ENCODE measurements around the gene TMEM270.

DNA sequence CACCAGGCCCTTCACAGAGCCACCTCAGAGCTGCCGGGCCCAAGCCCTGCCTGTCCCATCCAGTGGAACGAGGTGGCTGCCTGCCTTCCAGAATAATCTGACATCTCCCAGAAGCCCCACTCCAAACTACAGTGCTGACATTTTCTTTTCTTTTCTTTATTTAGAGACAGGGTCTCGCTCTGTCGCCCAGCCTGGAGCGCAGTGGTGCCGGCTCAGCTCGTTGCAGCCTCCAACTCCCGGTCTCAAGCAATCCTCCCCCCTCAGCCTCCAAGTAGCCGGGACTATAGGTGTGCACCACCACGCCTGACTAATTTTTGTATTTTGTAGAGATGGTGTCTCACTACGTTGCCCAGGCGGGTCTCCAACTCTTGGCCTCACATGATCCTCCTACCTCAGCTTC is 346 bp downstream of the TMEM270 start:
- TF ChIP-seq, protein P1, sequence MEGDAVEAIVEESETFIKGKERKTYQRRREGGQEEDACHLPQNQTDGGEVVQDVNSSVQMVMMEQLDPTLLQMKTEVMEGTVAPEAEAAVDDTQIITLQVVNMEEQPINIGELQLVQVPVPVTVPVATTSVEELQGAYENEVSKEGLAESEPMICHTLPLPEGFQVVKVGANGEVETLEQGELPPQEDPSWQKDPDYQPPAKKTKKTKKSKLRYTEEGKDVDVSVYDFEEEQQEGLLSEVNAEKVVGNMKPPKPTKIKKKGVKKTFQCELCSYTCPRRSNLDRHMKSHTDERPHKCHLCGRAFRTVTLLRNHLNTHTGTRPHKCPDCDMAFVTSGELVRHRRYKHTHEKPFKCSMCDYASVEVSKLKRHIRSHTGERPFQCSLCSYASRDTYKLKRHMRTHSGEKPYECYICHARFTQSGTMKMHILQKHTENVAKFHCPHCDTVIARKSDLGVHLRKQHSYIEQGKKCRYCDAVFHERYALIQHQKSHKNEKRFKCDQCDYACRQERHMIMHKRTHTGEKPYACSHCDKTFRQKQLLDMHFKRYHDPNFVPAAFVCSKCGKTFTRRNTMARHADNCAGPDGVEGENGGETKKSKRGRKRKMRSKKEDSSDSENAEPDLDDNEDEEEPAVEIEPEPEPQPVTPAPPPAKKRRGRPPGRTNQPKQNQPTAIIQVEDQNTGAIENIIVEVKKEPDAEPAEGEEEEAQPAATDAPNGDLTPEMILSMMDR (IDR thresholded peaks at IDR 0.05): no peak
- TF ChIP-seq POLR2A (IDR thresholded peaks at IDR 0.05; ENCODE audit: low read length): no peak
- no peak for TF ChIP-seq CHD2 (IDR thresholded peaks at IDR 0.05; ENCODE audit: low read length, partially characterized antibody)
- no peak for TF ChIP-seq HOXB5 (CRISPR knock-in tag; IDR thresholded peaks at IDR 0.05)
- no peak for TF ChIP-seq RAD21 (conservative IDR thresholded peaks at IDR 0.05 in 1 of 2, IDR thresholded peaks at IDR 0.05 in 1 of 2)
- no peak for TF ChIP-seq EP300 (IDR thresholded peaks at IDR 0.05)
